ENCODE measurements around the gene MT1A. TPM values are rescaled to one million over a fixed set of nuclear protein-coding genes. Genes with fewer than 3 reads are reported as not detected.
"Not testable (repeated sequence)": the region's sequence is repeated elsewhere in the genome, so short reads cannot be mapped to it uniquely, and the experiment has no call there.

The MT1A gene
- polyA plus RNA-seq, 5 donors: 0.58 TPM; not detected in 4

DNA sequence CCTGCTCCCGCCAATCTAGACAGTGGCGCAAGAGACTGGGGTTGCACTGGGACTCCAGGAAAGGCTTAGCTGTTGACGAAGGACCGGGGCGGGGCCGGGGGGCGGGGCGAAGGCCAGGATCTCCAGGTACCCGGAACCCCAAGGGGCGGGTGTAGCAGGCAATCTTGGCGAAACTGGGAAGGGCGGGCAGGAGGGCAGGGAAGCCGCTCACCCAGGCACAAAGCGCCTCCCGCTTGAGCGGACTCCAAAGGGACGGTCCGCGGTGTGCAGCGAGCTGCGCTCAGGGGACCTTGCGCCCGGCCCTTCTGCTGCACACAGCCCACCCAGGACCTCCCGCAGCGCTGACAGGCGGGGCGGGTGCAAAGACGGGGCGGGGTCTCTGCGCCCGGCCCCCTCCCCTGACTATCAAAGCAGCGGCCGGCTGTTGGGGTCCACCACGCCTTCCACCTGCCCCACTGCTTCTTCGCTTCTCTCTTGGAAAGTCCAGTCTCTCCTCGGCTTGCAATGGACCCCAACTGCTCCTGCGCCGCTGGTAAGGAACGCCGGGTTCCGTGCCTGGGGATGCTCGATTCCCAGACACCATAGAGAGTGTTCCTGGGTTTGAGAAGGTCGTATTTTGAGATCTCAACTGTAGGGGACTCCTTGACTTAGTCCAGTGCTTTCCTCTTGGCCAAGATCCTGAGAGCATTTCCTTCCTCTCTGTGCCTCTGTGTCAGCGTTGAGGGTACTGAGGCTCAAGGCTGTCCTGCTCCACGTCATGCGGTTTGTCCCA lies 19.3 kb downstream of the MT1A start, which contains the start of gene MT1F:
Gene MT1F, plus strand, starts transcription at position 405 of the 772 bp plus-strand sequence. Its CDS starts 100 bp downstream, at position 505.
- DNase-seq: peak; percentile 39 to 52

DNA sequence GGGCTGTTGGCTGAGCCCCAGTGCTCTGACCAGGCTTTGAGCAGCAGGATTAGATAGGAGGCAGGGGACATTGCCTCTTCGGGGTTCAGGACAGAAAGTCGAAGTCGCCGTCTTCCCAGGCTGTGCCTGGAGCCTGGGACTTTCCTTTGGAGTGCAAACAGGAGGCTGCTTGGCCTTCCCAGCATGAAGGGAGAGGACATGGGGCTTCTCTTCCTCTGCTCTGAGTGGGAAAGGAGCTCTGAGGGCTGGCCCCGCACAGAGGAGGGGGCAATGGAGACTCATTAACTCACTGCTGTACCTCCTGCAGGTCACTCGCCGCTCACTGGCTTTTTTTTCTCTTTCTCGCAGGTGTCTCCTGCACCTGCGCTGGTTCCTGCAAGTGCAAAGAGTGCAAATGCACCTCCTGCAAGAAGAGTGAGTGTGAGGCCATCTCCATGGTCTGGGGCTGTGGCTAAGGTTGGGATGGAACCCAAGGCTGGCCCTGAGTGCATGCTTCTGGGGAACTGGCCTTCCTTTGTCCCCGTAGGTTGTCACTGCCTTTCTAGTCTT lies 19.9 kb downstream of the MT1A start:
- DNase-seq: no peak

DNA sequence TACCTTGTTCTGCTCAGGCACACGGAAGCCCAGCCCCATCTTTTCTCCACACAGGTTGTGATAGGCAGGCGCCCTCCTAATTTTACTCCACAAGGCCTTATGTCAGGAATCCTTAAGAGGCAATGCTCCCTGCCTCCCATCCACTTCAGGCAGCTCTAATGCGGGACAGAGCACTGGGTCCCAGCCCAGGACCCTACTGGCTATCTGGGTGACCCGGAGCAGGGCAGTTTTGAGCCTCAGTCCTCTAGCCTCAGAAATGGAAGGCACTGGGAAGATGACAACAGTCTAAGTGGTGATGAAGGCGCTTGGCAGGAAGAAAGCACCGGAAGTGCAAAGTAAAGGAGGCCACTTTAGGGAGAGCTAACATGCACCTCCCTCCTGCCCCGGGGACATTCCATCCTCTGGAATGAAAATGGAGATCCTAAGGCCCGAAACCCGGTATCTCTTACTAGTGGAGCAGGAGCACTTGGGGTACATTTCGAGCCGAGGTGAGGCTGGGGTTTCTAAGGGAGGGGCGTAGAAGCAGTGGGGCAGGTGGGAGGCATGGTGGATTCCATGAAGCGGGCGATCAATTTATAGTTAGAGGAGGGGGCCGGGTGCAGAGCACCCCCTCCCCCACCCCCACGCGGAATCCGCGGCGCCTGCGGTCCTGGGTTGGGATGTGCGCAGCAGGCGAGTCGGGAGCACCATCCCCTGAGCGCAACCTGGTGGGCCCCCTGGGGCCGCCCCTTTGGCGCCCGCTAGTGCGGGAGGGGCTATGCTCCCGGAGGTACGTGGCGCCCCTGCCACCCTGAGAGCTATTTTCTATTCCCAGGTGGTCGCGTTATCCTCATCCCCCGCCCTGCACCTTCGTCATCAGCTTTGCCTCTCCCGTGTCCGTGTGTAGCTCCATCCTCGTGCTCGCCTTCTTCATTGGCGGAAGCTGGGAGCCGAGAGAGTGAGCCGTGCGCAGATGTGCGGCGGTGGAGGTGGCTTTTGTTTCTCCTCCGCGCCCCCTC lies 24.2 kb downstream of the MT1A start:
- DNase-seq: no peak

- no peak for DNase-seq
Measured at GRCh38 chr16:56664506-56664905, 26.0 kb downstream of the MT1A start.

GRCh38 chr16:56665286-56666261 lies 27.1 kb downstream of the MT1A start:
- DNase-seq: not testable (repeated sequence)

GRCh38 chr16:56667581-56668571 lies 29.4 kb downstream of the MT1A start, which contains the start of gene MT1G:
Gene MT1G (minus strand): TSS chr16:56668065. CDS start chr16:56667993, 72 bp downstream.
- no peak for DNase-seq

DNA sequence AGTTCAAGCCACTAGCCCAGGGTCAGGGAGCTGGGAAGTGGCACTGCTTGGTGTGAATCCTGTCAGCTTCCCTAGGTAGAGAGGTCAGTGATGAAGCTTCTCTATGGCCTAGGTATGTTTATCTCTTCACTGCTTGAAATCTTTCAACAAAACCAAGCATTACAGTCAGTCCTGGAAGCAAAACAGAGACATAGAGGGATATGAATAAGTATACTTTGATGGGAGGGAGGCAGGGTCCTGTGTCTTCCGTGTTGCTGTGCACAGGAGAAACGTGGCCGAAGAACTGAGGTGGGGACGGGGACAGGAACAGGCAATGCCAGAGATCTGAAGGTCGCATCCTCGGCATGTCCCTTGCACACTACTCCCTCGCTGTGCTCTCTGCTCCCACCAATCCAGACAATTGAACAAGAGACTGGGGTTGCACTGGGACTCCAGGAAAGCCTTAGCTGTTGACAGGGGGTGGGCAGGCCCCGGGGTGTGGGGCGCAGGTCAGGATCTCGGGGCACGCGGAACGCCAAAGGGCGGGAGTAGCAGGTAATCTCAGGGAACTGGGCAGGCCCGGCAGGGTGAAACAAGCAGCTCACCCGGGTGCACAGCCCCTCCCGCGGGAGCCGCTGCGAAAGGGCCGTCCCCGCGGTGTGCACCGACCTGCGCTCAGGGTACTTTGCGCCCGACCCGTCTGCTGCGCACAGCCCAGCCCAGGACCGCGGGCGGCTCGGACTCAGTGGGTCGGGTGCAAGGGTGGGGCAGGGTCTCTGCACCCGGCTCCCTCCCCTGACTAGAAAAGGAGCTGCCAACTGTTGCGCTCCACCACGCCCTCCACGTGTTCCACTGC lies 30.8 kb downstream of the MT1A start, which contains the start of gene MT1H:
Gene MT1H, plus strand, starts transcription at position 810 of the 835 bp plus-strand sequence. CDS start 71 bp downstream, outside the sequence.
- DNase-seq: no peak

DNA sequence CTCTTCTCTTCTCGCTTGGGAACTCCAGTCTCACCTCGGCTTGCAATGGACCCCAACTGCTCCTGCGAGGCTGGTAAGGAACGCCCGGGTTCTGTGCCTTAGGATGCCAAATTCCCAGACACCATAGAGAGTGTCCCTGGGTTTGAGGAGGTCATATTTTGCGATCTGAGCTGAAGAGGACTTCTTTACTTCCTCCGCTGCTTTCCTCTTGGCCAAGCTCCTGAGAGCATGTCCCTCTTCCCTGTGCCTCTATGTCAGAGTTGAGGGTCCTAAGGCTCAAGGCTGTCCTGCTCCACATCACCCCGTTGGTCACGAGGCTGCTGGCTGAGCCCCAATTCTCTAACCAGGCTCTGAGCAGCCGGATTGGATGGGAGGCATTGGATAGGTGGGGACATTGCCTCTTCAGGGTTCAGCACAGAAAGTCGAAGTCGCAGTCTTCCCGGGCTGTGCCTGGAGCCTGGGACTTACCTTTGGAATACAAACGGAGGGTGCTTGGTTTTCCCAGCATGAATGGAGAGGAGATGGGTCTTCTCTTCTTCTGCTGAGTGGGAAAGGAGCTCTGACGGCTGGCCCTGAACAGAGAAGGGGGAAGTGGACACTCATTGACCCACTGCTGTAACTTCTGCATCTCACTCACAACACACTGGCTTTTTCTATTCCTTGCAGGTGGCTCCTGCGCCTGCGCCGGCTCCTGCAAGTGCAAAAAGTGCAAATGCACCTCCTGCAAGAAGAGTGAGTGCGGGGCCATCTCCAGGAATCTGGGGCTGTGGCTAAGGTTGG lies 31.6 kb downstream of the MT1A start:
- DNase-seq: no peak

GRCh38 chr16:56670620-56670934 lies 32.1 kb downstream of the MT1A start:
- no peak for DNase-seq

DNA sequence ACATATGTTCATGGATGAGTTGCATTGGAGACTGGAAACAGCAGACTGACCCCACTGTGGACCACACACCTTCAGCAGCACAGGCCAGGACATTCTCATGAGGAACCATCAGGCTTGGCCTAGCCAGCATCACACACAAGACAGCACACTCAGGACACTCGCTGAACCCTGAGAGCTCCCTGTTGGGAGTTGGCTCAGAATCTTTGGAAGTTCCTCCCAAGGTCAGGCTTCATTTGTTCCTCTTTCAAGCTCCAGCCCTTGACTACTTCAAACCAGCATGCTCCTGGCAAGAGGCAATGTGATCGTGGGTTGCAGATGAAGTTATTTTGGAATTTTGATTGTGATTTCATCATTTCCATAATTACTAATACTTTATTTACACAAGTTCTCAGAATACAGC lies 33.2 kb downstream of the MT1A start:
- not testable (repeated sequence) for DNase-seq

DNA sequence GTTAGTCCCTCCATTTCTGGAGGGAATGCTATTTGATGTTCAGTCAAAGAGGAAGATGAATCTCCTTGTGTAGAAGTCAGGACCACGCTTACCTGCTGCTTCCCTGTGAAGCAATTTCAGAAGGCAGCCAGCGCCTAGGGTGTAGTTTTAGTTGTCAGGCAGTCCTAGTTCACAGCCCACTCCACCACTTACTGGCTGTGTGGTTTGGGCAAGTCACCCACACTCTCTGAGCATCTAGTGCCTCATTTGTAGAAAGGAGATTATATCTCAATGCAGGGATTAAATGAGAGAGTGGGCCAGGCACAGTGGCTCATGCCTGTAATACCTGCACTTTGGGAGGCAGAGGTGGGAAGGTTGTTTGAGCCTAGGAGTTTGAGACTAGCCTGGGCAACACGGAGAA lies 33.7 kb downstream of the MT1A start:
- not testable (repeated sequence) for DNase-seq

DNA sequence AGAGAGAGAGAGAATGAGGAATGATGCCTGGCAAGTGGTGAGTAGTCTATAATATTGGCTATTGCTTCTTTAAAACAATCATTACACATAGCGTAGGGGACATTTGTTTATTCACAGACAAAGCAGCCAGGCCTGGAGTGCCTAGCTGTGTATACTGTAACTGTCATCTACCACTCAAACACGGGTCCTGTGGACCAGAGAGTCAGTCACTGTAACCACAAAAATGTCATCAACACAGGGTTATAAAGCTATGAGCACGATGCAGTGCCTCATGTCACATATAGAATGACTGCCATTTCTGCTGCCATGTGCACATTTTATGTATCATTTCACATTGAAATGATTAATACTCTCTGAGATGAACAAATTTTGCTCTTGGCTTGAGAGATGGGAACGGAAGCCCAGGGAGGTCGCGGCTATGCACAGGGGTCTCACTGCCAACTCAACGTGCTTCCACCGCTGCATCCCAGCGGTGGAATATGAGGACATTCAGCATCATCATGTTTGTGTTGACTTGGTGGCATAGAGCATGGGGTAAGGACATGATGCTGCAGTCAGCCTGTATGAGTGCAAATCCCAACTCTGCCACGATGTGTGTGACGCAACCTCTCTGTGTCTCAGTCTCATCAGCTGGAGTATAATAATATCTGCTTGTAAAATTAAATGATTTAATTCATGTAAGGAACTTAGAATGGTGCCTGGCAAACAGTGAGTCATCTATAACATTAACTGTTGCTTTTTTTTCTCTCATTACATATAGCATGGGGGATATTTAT lies 34.5 kb downstream of the MT1A start:
- DNase-seq: no peak

- DNase-seq: no peak
Measured at GRCh38 chr16:56673921-56674320, 35.5 kb downstream of the MT1A start.

- not testable (repeated sequence) for DNase-seq
Measured at GRCh38 chr16:56674570-56674969, 36.1 kb downstream of the MT1A start.

- DNase-seq: no peak
Measured at GRCh38 chr16:56675685-56676210, 37.3 kb downstream of the MT1A start.

GRCh38 chr16:56677474-56677873 lies 39.0 kb downstream of the MT1A start:
- no peak for DNase-seq

Measured in right lung (tissue), 5 donors.